NCI-H345 treated with DMSO at 0.1 percent for 48 hours (cell line): ENCODE data around the gene KIF13A.
"Not testable (repeated sequence)": the region's sequence is repeated elsewhere in the genome, so short reads cannot be mapped to it uniquely, and the experiment has no call there.

Source experiments
- DNase-seq: peaks from one replicate; lab custom pipeline; 2025; ENCODE audit not compliant: unreplicated experiment; lab: John Stamatoyannopoulos, UW

The KIF13A gene

DNA sequence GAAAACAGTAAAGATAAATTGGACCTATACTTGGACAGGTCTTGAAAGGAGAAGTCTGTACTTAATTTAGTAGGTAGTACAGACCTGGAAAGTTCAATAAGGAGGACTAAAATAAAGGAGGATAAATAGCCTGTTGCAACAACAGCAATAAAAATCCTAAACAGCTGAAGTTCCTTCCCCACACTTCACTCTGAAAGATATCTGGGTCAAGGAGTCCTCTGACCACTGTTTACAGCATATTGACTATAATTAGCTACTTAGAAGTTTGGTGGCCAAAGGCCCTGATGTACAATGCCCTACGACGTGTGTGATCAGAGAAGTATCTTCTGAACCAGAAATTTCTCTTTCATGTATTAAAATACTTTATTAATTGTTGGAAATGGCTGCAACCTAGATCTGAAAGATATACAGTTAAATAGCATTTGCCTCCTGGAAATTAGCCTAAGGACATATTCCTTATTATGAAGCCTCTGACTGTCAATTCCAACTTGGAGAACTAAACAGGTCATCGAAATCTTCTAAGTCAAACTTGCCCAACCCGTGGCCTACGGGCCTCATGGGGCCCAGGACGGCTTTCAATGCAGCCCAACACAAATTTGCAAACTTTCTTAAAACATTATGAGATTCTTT, 82.8 kb downstream of the KIF13A start:
- DNase-seq: no peak

DNA sequence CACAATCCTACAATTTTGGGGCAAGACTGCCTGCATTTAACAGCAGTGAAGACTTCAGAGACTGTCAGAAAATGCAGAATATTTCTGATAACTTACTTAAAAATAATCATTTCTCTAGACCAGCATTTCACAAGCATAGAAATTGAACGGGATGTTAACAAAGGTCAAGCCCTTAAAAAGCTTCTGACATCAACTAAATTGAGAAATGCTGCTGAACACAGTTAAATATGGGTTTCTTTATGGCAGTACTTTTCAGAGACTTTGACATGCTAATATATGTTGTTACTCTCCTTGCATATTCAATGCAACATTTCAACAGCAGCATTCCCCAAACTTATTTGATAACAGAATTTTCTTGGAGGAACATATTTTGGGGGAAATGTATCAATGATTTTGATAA, 84.5 kb downstream of the KIF13A start:
- no peak for DNase-seq

DNA sequence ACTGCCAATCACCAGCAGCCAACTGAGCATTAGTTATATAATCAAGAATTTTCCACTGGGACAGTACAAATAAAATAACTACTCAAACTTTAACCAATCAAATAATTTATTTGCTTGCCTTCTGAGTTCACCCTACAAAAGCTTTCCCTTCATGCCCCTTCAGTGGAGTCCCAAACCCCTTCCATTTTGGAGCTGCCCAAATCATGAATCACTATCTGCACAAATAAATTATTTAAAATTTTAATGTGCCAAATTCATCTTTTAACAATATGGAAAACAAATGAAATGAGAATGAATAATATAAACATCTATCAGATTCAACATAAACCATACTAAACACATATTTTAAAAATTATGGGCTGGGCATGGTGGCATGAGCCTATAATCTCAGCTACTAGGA, 85.9 kb downstream of the KIF13A start:
- no peak for DNase-seq

DNA sequence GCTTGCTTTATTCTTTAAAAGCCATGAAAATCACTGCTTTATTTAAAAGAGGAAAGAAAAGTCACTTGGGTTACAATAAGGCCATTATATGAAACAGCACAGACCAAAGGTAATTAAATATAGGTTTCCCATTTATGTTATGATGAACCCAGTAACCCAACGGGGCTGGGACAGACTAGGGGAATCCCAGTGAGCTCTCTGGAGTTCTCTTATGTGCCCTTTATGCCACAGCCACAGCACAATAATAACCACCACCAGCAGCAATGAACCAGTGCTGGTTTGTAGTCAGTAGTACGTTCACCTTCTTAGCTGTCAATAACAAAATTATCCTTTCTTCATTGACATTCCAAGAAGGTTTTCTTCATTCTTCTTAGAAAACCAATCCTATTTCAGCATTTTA, 87.4 kb downstream of the KIF13A start:
- no peak for DNase-seq

DNA sequence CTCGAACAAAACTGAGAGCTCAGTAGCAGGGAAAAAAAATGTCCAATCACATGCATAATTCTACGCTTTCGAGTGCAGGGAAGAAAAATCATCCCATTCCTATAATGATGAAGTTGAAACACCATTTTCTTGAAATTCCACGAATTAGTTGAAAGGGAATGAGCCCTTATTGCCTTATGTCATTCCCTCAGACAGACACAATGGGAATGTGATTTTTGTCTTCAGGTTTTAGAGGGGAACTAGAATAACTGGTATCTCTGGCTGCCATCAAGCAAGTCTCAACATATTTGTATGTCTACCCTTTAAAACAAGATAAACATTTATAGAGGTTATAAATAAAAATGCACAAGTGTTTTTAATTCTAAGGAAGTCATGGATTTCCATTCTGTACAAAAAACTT, 87.9 kb downstream of the KIF13A start:
- DNase-seq: no peak

DNA sequence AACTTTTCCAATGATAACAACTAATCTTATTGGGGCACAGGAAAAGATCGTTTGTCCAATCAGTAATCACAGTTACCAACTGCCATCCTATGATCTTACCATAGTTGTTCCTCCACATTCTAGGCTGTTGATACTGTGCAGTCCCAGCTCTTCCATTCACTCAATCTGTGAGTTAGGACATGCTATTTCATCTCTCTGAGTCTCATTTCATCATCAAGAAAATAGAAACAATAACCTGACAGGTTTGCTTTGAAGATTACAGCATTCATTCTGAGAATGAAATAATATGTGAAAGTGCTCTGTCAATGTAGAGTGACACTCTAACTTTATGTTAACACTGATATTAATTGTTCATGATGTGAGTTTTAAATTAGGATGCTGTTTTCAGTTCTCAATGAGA, 89.8 kb downstream of the KIF13A start:
- DNase-seq: no peak

DNA sequence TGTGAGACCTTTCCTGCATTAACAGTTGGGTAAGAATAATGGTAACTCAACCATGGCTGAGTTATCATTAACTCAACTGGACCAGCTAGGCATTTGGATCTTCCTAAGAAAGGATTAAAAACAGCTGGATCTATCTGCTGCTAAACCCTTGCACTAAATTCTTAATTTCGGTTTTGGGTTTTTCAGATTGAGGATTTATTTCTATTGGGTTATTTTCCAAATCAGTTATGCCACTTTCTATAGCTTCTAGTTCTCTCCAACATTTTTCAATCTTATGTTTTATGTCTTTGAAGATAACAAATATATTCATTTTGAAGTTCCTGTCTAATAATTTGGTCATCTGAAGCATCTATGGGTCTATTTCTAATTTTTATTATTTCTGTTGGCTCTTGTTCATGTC, 92.5 kb downstream of the KIF13A start:
- DNase-seq: no peak

DNA sequence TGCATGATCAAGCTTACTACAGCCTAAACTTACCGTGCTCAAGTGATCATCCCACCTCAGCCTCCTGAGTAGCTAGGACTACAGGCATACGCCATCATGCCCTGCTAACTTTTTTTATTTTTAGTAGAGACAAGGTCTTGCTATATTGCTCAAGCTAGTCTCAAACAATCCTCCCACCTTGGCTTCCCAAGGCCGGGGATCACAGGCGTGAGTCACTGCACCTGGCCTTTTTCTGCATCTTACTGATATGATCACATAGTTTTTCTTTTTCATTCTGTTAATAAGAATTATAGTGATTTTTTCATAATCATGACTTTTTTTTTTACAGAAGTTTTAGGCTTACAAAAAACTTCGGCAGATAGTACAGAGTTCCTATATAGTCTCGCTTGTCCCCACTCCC, 93.2 kb downstream of the KIF13A start:
- no peak for DNase-seq

DNA sequence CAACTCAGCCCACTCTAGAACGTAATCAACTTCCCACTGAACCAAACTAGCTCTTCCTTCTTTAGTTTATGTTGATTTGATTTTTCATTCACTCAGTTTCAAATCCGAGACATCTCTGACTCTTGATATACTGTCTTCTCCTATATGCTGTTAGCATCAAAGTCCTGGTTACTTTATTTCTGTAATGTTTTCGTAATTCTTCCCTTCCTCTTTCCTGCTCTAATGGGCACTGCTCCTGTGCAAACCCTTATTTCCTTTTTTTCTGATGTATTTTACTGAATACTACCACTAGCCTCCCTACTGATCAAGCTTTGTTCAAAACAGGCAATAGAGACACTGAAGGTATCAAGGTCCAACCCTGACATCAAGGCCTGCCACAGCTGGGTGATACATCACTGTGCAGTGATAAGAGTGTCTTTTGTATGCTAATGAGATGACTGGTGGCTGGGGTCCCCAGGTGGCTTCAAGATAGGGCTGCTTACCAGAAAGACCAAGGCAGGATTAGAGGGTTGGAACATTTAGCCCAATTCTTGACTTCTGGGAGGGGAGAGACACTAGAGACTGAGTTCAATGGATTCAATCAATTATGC, 95.2 kb downstream of the KIF13A start:
- no peak for DNase-seq

DNA sequence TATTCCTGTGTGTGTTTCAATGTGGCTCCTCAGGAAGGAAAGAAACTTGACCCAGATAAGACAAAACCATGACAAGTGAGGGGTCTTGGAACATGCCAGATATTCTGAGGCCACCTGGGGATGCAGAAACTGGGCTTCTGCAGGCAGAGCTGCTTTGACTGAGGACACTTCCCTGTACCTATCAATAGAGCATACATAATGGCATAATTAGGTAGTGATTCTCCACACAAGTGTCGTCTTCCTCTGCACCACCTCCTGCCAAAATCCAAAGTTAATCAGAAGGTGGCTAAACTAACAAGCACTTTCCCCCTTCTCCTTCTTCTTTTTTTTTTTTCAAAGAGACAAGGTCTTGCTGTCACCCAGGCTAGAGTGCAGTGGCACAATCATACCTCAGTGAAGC, 97.1 kb downstream of the KIF13A start:
- DNase-seq: no peak

DNA sequence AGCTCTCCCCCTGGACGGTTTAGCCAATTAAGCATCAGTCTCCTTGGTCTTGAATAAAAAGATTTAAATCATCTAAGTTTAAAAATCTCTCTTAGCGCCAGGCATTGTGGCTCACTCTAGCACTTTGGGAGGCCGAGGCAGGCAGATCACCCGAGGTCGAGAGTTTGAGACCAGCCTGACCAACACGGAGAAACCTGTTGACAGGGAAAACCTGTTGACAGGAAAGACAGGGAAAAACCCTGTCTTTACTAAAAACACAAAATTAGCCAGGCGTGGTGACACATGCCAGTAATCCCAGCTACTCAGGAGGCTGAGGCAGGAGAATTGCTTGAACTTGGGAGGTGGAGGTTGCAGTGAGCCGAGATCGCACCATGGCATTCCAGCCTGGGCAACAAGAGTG, 97.7 kb downstream of the KIF13A start:
- not testable (repeated sequence) for DNase-seq

DNA sequence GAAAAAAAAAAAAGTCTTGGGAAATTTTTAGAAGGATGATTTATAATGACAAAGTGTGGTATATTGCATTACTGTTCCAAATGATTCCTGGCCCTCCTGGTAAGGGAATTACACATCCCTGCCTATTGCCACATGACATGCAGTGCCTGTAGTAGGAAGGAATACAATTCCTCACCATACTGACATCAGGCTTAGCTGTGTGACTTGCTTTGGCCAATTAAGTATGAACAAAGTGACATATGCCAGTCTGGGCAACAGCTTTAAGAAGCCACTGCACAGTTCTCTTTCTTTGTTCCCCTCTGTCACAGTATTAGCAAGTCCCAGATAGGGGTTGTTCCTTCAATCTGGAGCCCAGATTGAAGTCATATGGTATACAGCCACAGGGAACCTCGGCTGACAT, 100.5 kb downstream of the KIF13A start:
- no peak for DNase-seq

DNA sequence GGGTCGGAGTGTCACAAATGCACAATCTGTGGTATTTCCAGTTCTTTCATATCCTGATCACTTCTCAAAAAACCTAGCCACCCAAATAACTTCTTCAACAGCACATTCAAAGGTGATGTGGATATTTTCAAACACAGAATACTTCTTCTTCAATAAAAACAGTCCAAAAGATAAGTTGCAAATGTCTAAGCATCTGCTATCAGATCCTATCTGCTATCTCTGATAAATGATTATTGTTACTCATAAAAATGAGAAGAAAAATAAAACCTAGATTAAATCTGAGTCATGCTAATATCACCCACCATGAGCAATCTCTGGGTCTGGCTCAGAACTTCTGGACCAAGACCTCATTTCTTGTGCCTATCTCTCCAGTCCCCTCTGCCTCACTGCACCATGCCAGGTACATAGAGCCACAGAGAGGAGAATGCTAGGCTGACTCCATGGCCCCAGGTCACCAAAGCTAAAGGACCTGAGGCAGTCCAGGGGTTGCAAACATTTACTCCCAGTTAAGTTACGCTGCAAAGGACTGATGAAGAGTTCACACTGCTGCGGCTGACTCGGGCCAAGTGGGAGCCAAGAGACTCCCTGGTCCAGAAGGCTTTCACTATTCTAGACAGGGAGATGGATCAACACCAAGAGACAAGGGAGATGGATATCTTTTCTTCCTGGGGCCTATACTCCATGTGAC, 101.4 kb downstream of the KIF13A start:
- DNase-seq: no peak

DNA sequence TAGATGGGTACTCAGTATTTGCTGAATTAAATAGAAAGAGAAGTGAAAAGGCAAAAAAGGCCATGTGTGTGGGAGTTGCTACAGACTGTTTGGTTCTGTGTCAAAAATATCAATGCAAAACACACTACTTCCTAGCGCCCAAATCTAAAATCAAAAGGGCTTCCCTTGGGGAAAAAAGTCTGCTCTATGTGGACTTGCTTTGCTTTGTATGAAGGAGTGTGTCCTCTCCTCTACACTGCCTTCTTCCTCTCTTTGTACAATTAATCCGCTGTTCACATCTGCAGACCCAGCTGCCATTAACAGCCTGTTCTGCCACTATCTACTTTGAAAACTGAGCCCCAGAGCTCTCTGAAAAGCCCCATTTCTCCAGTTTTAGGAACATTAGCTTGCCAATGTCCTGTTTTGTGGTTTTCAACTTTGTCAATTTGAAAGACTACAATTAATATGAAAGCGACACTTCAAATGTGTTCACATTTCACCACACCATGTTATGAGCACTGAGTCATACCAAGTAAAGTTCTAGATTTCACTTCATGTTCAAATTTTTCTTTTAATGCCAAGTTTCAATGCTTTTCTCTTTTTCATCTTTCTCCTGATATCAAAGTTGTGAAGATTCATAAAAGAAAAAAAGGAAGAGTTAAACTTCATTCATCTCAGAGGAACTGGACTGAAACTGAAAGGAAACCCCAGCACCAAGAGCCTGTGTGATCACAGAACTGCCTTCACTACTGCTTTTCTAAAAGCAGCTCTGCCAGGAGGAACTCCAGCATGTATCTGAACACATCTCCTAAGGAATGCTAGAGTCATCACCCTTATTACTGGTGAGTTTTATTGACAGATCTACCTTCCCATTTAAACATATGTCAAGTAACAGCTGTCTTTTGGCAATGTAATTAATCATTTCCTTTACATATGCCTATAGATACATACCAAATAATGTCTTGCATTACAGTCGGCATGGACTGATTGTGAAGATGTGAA, 102.6 kb downstream of the KIF13A start:
- no peak for DNase-seq

DNA sequence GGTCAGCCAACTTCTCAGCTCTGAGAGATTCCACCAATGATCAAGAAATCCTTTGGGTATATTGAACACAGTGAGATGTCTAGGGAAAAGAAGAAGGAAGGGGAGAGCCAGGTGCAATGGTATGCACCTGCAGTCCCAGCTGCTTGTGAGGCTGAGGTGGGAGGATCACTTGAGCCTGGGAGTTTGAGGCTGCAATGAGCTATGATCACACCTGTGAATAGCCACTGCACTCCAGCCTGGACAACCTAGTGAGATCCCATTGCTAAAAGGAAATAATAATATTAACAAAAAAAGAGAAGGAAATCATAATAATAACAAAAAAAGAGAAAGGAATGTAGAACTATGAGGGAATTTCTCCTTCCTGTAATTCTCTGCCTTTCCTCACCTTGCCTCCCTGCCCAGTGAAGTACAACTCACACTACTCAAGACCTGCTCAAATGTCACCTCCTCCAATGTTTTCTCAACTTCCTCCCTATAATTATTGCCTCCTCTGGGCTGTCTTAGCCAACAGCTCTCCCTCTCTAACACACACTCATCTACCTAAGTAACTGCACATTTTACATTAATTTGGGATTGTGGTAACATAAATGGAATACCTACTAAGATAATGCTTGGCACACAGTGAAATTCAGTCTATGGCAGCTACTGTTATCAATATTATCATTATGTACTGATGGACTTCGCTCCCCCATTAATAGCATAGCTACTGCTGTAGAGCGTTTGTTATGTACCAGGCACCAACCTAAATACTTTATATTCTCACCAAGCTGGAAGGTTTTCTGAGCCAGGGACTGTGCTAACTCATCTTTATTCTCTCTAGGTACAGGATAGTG, 103.6 kb downstream of the KIF13A start:
- no peak for DNase-seq

DNA sequence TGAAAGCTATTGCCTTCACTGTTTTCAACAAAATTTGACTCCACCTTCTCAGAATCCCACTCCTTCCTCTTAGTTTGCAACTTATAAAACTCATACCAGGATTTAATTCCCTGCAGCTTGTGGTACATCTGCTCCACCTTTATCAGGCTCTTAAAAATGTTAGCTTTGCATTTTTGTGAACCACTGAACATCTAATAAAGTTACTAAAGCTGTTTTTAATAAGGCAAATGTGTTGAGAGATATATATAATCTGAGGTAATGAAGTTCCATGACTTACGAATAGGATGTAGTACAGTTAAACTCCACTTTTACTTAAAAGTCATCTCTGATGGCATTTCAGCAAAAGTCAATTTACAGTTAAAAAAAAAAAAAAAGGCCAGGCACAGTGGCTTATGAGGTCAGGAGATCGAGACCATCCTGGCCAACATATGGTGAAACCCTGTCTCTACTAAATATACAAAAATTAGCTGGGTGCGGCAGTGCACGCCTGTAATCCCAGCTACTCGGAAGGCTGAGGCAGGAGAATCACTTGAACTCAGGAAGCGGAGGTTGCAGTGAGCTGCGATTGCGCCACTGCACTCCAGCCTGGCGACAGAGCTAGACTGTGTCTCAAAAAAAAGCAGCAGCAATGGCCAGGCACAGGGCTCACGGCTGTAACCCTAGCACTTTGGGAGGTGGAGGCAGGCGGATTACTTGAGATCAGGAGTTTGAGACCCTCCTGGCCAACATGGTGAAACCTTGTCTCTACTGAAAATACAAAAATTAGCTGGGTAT, 106.2 kb downstream of the KIF13A start:
- no peak for DNase-seq

DNA sequence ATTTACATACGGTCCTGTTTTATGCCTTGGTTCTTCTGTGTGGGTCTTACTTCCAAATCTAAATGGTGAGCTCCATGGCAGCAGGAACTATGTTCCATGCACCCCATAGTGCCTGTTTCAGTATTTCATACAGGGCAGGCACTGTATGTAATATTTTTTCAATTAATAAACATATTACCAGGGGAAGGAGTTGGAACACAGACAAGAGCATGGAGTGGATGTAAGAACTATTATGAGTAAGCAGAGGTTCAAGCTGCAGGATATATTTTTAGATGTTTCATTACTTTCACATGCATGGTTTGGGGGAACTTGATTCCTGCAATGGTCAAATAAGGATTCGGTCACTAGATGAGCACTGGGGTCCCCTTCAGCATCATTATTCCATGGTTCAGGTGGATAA, 108.3 kb downstream of the KIF13A start:
- DNase-seq: no peak

DNA sequence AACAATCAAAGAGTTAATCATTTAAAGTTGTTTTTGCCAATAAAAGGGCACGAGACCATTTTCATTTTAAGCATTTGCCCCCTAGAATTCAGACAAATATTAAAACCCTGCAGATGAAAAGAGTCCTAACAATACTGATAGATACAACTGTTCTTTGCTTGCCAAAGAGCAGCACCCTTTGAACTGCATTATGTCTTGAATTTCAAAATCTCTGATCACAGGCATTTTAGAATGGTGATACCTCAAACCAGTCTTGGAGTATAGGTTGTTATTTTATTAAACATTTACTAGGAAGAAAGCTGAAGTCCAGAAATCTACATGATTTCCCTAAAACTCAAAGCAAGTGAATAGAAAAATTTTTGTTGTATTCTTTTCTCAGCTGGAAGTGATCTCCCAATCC, 108.7 kb downstream of the KIF13A start:
- DNase-seq: no peak

DNA sequence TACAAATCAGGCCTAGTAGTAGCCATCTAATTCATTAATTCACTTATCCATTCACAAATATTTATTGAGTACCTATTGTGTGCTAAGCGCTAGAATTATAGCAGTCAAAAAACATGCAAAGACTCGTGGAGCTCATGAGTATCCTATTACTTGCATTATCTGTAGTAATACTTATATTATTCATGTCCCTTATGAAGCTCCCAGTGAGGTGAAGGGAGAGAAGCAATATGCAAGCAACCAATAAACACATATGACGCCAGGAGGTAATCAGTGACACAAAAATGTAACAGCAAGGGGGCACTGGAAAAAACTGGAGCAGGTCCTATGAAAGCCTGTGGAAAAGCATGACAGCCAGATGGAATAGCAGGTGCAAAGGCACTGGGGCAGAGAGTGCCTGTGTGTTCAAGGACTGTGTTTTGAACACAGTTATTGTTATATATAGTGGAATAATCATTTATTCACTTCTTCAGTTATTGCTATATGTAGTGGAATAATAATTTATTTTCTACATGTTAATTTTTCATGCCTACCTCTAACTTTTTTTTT, 109.5 kb downstream of the KIF13A start:
- no peak for DNase-seq
